Iris pigment epithelial cell (primary cell): ENCODE measurements around the gene GSAP.
"Not testable (repeated sequence)": the region's sequence is repeated elsewhere in the genome, so short reads cannot be mapped to it uniquely, and the experiment has no call there.

Experiments used
- DNase-seq: peaks from one replicate; pipeline ENCODE4 v3.0.0-alpha.2; 2011; ENCODE audit warnings: low read depth

GSAP gene

GRCh38 chr7:77415823-77416620 is at the start of gene GSAP:
GSAP (minus strand) TSS chr7:77416349; CDS start chr7:77416321, 28 bp downstream.
- DNase-seq = peak; percentile 41

GRCh38 chr7:77465256-77465655 is 49.1 kb upstream of the GSAP start:
- no peak for DNase-seq

- no peak for DNase-seq
These were observed 48.4 kb upstream of the GSAP start for GRCh38 chr7:77464589-77464988.

- peak; percentile 65 for DNase-seq
These were observed 47.5 kb upstream of the GSAP start for GRCh38 chr7:77463632-77464031.

- DNase-seq = no peak
These were observed 45.7 kb upstream of the GSAP start for GRCh38 chr7:77461842-77462241.

- DNase-seq = peak; percentile 11
These were observed 45.1 kb upstream of the GSAP start for GRCh38 chr7:77461246-77461645.

- no peak for DNase-seq
These were observed 43.9 kb upstream of the GSAP start for GRCh38 chr7:77460057-77460486.

- DNase-seq = no peak
These were observed 43.2 kb upstream of the GSAP start for GRCh38 chr7:77459311-77459726.

GRCh38 chr7:77458786-77459185 is 42.6 kb upstream of the GSAP start:
- DNase-seq = peak; percentile 49

- no peak for DNase-seq
These were observed 41.6 kb upstream of the GSAP start for GRCh38 chr7:77457779-77458178.

- peak; percentile 12 for DNase-seq
These were observed 40.5 kb upstream of the GSAP start for GRCh38 chr7:77456696-77457095.

- DNase-seq = peak; percentile 93
These were observed 39.2 kb upstream of the GSAP start for GRCh38 chr7:77455321-77455720.

- peak; percentile 16 for DNase-seq
These were observed 38.7 kb upstream of the GSAP start for GRCh38 chr7:77454802-77455201.

- peak; percentile 73 for DNase-seq
These were observed 37.4 kb upstream of the GSAP start for GRCh38 chr7:77453531-77453930.

- not testable (repeated sequence) for DNase-seq
These were observed 35.8 kb upstream of the GSAP start for GRCh38 chr7:77451950-77452349.

GRCh38 chr7:77450613-77451012 is 34.5 kb upstream of the GSAP start:
- no peak for DNase-seq

- no peak for DNase-seq
These were observed 33.9 kb upstream of the GSAP start for GRCh38 chr7:77450054-77450453.

GRCh38 chr7:77447616-77448015 is 31.5 kb upstream of the GSAP start:
- DNase-seq = no peak

- peak; percentile 64 for DNase-seq
These were observed 28.0 kb upstream of the GSAP start for GRCh38 chr7:77444123-77444522.

GRCh38 chr7:77443042-77443441 is 26.9 kb upstream of the GSAP start:
- DNase-seq = no peak

GRCh38 chr7:77442636-77443035 is 26.5 kb upstream of the GSAP start:
- peak; percentile 69 for DNase-seq

GRCh38 chr7:77441046-77441445 is 24.9 kb upstream of the GSAP start:
- no peak for DNase-seq

- DNase-seq = no peak
These were observed 23.4 kb upstream of the GSAP start for GRCh38 chr7:77439572-77439971.

- no peak for DNase-seq
These were observed 22.0 kb upstream of the GSAP start for GRCh38 chr7:77438131-77438530.
